Chondrocyte (in vitro differentiated cells): ENCODE data around the gene MAS1L. TPM values are rescaled to one million over a fixed set of nuclear protein-coding genes. Genes with fewer than 3 reads are reported as not detected.
A peak's percentile ranks its signal among the peaks of the same experiment; 100 is the strongest.

Source experiments
- DNase-seq: peaks from one replicate; pipeline ENCODE4 v3.0.0; 2021; ENCODE audit warnings: mixed read lengths, low spot score
- H3K27ac Mint-ChIP-seq: one replicate; pipeline ENCODE4 v1.8.0; 2021; ENCODE audit warnings: mild to moderate bottlenecking, moderate library complexity, mixed read lengths; ENCODE audit not compliant: unreplicated experiment
- H3K27me3 Mint-ChIP-seq: 2 replicates; pipeline ENCODE4 v1.8.0; 2021; ENCODE audit warnings: low read depth, mixed read lengths
- H3K36me3 Mint-ChIP-seq: 2 replicates; pipeline ENCODE4 v1.8.0; 2021; ENCODE audit warnings: low read depth, mixed read lengths
- H3K4me1 Mint-ChIP-seq: 2 replicates; pipeline ENCODE4 v1.8.0; 2021; ENCODE audit warnings: low read depth, mild to moderate bottlenecking, mixed read lengths
- H3K4me3 Mint-ChIP-seq: one replicate; pipeline ENCODE4 v1.8.0; 2021; ENCODE audit warnings: mild to moderate bottlenecking, moderate library complexity, mixed read lengths; ENCODE audit not compliant: unreplicated experiment
- H3K9me3 Mint-ChIP-seq: 2 replicates; pipeline ENCODE4 v1.8.0; 2021; ENCODE audit warnings: low read depth, mixed read lengths
- total RNA-seq: library from RNA; stranded (reverse); gene quantifications from 3 replicates; pipeline ENCODE4 v1.2.1, GENCODE V29; 2021
- TF ChIP-seq, protein P1 (sequence below): fragments of 200-600 bp; sonication (generic); IDR thresholded peaks from 2 replicates; pipeline ENCODE4 v1.5.0; 2021; ENCODE audit warnings: antibody characterized with exemption, mild to moderate bottlenecking, moderate library complexity

Gene MAS1L
- total RNA-seq, 1 donor from 2014 or later, result not detected

DNA sequence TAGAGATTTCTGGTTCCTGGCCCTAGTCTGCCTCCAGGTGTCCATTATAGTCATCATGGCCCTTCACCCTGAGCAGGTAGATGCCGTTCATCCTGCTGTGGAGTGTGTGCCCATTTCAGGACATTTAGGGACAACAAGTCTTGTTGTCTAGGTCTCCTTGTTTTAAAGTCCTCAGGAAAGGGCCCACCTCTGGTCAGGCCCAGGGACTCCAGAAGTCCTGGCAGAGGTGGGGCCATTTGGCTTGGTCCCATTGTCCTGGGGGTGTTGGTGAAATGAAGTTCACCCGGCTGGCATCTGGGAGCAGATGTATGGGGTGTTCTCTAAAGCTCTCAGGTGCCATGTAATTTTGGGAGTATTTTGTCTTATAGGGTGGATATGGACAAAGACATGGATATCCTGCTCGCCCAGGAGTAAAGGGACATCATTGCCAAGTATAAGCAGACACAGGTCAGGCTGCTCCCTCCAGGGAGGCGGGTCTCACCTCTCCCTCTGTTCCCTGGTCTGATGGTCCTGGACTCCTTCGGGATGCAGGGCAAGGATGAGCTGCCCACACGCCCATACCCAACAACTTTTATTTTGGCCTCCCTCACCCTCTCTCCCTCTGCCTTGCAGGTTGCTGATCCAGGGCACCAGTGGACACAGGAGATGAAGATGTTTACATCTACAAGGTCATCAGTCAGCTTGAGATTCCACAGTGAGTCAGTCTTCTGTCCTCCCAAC is 31.7 kb upstream of the MAS1L start:
- Mint-ChIP-seq H3K4me3 (no peak overlapping the region), H3K27ac (no peak overlapping the region), H3K4me1 (peaks cover 7% of the 10 kb centered on the region), H3K36me3 (no peaks in the 10 kb centered on the region), H3K27me3 (peaks cover 1% of the 10 kb centered on the region), H3K9me3 (peaks cover 16% of the 10 kb centered on the region)
- no peak for DNase-seq
- TF ChIP-seq, protein P1, sequence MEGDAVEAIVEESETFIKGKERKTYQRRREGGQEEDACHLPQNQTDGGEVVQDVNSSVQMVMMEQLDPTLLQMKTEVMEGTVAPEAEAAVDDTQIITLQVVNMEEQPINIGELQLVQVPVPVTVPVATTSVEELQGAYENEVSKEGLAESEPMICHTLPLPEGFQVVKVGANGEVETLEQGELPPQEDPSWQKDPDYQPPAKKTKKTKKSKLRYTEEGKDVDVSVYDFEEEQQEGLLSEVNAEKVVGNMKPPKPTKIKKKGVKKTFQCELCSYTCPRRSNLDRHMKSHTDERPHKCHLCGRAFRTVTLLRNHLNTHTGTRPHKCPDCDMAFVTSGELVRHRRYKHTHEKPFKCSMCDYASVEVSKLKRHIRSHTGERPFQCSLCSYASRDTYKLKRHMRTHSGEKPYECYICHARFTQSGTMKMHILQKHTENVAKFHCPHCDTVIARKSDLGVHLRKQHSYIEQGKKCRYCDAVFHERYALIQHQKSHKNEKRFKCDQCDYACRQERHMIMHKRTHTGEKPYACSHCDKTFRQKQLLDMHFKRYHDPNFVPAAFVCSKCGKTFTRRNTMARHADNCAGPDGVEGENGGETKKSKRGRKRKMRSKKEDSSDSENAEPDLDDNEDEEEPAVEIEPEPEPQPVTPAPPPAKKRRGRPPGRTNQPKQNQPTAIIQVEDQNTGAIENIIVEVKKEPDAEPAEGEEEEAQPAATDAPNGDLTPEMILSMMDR, result no peak

GRCh38 chr6:29517728-29518440 is 30.1 kb upstream of the MAS1L start:
- no peak overlapping the region for H3K27ac Mint-ChIP-seq

GRCh38 chr6:29517245-29517644 is 29.5 kb upstream of the MAS1L start:
- H3K27ac Mint-ChIP-seq, result no peak overlapping the region
- no peak overlapping the region for H3K4me3 Mint-ChIP-seq
- H3K36me3 Mint-ChIP-seq, result no peaks in the 10 kb centered on the region
- DNase-seq, result no peak
- peaks cover 7% of the 10 kb centered on the region for H3K4me1 Mint-ChIP-seq
- TF ChIP-seq, protein P1, result no peak
- H3K27me3 Mint-ChIP-seq, result no peaks in the 10 kb centered on the region
- H3K9me3 Mint-ChIP-seq, result peaks cover 22% of the 10 kb centered on the region

More at GRCh38 chr6:29517728-29518440, 30.1 kb upstream of the MAS1L start:
- Mint-ChIP-seq H3K4me3 (no peak overlapping the region), H3K36me3 (no peaks in the 10 kb centered on the region), H3K9me3 (peaks cover 22% of the 10 kb centered on the region), H3K27me3 (no peaks in the 10 kb centered on the region), H3K4me1 (peaks cover 7% of the 10 kb centered on the region)
- TF ChIP-seq, protein P1, result no peak
- no peak for DNase-seq

- Mint-ChIP-seq H3K9me3 (peaks cover 22% of the 10 kb centered on the region), H3K27ac (peak overlapping the region; percentile 57), H3K36me3 (no peaks in the 10 kb centered on the region), H3K27me3 (peaks cover 1% of the 10 kb centered on the region), H3K4me1 (peaks cover 7% of the 10 kb centered on the region), H3K4me3 (no peak overlapping the region)
- DNase-seq, result no peak
- TF ChIP-seq, protein P1, result no peak
These were observed 28.4 kb upstream of the MAS1L start for GRCh38 chr6:29516108-29516507.

DNA sequence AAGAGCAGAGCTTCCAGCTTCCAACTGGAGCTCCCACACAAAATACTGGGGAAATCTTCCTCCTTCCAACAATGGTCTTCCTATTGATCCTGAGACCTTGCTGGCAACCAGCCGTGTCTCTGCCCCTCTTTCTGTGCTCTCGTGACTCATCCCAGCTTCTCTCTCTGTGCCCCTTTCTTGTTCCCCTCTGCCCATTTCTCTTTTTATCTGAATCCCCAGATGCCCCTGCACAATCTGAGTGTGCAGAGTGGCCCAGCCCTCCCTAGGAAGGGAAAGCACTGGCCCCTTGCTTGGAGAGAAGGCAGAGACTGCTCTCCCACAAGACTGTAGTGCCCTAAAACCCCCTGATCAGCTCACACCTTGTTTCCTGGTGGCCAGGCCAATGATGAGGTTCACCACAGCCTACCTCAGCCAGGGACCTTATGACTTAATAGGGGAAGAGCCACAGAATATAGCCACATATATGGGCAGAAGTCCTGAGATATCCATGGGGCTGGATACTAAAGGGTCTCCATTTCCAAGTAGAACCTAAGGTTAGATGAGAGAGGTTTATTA is 23.1 kb upstream of the MAS1L start:
- Mint-ChIP-seq H3K27me3 (peaks cover 10% of the 10 kb centered on the region), H3K4me3 (no peak overlapping the region), H3K36me3 (no peaks in the 10 kb centered on the region), H3K27ac (no peak overlapping the region), H3K4me1 (peaks cover 1% of the 10 kb centered on the region), H3K9me3 (peaks cover 12% of the 10 kb centered on the region)
- TF ChIP-seq, protein P1, result no peak
- no peak for DNase-seq
